Lung (tissue), 12 donors: ENCODE results near the gene TM2D1. TPM values are rescaled to one million over a fixed set of nuclear protein-coding genes. Genes with fewer than 3 reads are reported as not detected.

Experiments
- ATAC-seq: fragments of 200-7000 bp; cut with Tn5 transposase; one replicate; pipeline ENCODE4 v1.9.1; 2020; ENCODE audit warnings: moderate number of reproducible peaks; ENCODE audit not compliant: insufficient read depth, low FRiP score
- DNase-seq, 3 donors: peaks; one replicate each; pipeline ENCODE4 v3.0.0-alpha.2; 2013 to 2017
- H3K27ac ChIP-seq, 2 donors: one replicate each; pipeline ENCODE4 v1.5.1; 2013; ENCODE audit warnings: mild to moderate bottlenecking in 2 of 2, moderate library complexity in 2 of 2, control low read depth in 1 of 2, inconsistent platforms in 1 of 2, low read depth in 1 of 2, low read length in 1 of 2
- H3K27me3 ChIP-seq, 3 donors: one replicate each; pipeline ENCODE4 v1.5.1; 2013; ENCODE audit warnings: low read length in 2 of 3; ENCODE audit not compliant: control insufficient read depth in 3 of 3, insufficient read depth in 3 of 3
- H3K36me3 ChIP-seq, 4 donors: one replicate each; pipeline ENCODE4 v1.5.1; 2013; ENCODE audit warnings: low read length in 4 of 4, mild to moderate bottlenecking in 1 of 4, moderate library complexity in 1 of 4; ENCODE audit not compliant: control insufficient read depth in 4 of 4, insufficient read depth in 4 of 4
- H3K4me1 ChIP-seq, 5 donors: one replicate each; pipeline ENCODE4 v1.5.1; 2013; ENCODE audit warnings: low read length in 5 of 5, mild to moderate bottlenecking in 2 of 5, moderate library complexity in 1 of 5; ENCODE audit not compliant: control insufficient read depth in 5 of 5, insufficient read depth in 5 of 5
- H3K4me3 ChIP-seq: one replicate; pipeline ENCODE4 v1.5.1; 2013; ENCODE audit warnings: mild to moderate bottlenecking, control low read depth, moderate library complexity
- H3K9ac ChIP-seq, 2 donors: one replicate each; pipeline ENCODE4 v1.5.1; 2013; ENCODE audit warnings: low read length in 2 of 2, control low read depth in 1 of 2; ENCODE audit not compliant: insufficient read depth in 1 of 2
- H3K9me3 ChIP-seq, 4 donors: one replicate each; pipeline ENCODE4 v1.5.1; 2013; ENCODE audit warnings: low read length in 3 of 4, mild to moderate bottlenecking in 1 of 4, moderate library complexity in 1 of 4; ENCODE audit not compliant: control insufficient read depth in 4 of 4, insufficient read depth in 3 of 4
- CTCF ChIP-seq: IDR thresholded peaks from 2 replicates; pipeline ENCODE4 v1.5.1; 2012; ENCODE audit warnings: mild to moderate bottlenecking; ENCODE audit errors: control extremely low read depth, extremely low read depth
- WGBS, 2 donors: extraction: QIAGEN DNeasy Blood & Tissue Kit; methylation state at CpG; one replicate each; pipeline ENCODE4 v1.1.7; 2013; 5-methylcytosine and 5-hydroxymethylcytosine counted together
- polyA plus RNA-seq, 2 donors: library from polyadenylated mRNA; stranded (reverse); fragments of 200-250 nt; gene quantifications; one replicate each; pipeline ENCODE4 v1.2.1, GENCODE V29; 2013
- total RNA-seq, 2 donors: library from RNA; depleted of rRNA in 1 of 2; stranded (reverse); fragments of >200 nt in 1 of 2; gene quantifications; one replicate each; pipeline ENCODE4 v1.2.1, GENCODE V29; 2014 to 2021
- donor health status: control.
- donor health status: control.
- donor health status: Bipolar disorder and iron deficiency.
- donor health status: healthy.
- donor health status: DM: yes; HTN: yes; CAD: no.

Gene TM2D1
- total and polyA plus RNA-seq, 4 donors, result 15.8 to 94.3 (median 33.7) TPM

GRCh38 chr1:61743716-61744580 lies 19.0 kb upstream of the TM2D1 start:
- Histone ChIP-seq H3K27me3 (no peaks in the 10 kb centered on the region), H3K9ac (peak overlapping the region in 1 of 2 donors; percentile 40), H3K27ac (peak overlapping the region in 1 of 2 donors; percentile 20), H3K4me1 (peaks cover 0 to 10% (median 4%) of the 10 kb centered on the region in 5 donors), H3K36me3 (no peaks in the 10 kb centered on the region), H3K9me3 (no peaks in the 10 kb centered on the region), H3K4me3 (no peak overlapping the region)
- no peak for TF ChIP-seq CTCF
- WGBS, 2 donors, result 68 to 85% methylated on average over 6 of the region's 6 CpGs
- no peak for DNase-seq
- ATAC-seq, result no peak

- Histone ChIP-seq H3K36me3 (no peaks in the 10 kb centered on the region), H3K9ac (peak overlapping the region; percentile 82 to 90), H3K9me3 (no peaks in the 10 kb centered on the region), H3K4me3 (no peak overlapping the region), H3K4me1 (peaks cover 0 to 10% (median 4%) of the 10 kb centered on the region in 5 donors), H3K27ac (peak overlapping the region; percentile 88 to 99), H3K27me3 (no peaks in the 10 kb centered on the region)
- no peak for TF ChIP-seq CTCF
- ATAC-seq, result no peak
- DNase-seq, result no peak
- WGBS, 2 donors, result 59 to 60% methylated on average over 5 of the region's 5 CpGs
Measured at GRCh38 chr1:61743431-61743705, 18.4 kb upstream of the TM2D1 start.

GRCh38 chr1:61742620-61743430 lies 17.9 kb upstream of the TM2D1 start:
- peak overlapping the region; percentile 95 for H3K4me3 ChIP-seq
- 2 to 3% methylated on average over 40 to 74 of the region's 74 CpGs for WGBS, 2 donors
- peaks cover 0 to 10% (median 4%) of the 10 kb centered on the region in 5 donors for H3K4me1 ChIP-seq
- DNase-seq, result peak; percentile 68 to 83 (median 72)
- peak; percentile 83 for ATAC-seq
- peak overlapping the region; percentile 82 to 90 for H3K9ac ChIP-seq
- no peaks in the 10 kb centered on the region for H3K9me3 ChIP-seq
- H3K27me3 ChIP-seq, result no peaks in the 10 kb centered on the region
- no peaks in the 10 kb centered on the region for H3K36me3 ChIP-seq
- H3K27ac ChIP-seq, result peak overlapping the region; percentile 88 to 99
- TF ChIP-seq CTCF, result no peak
